ENCODE measurements around the gene LGMN.
"Not testable (repeated sequence)": the region's sequence is repeated elsewhere in the genome, so short reads cannot be mapped to it uniquely, and the experiment has no call there.

The LGMN gene

GRCh38 chr14:92684801-92685560, 63.4 kb downstream of the LGMN start:
- no peak for DNase-seq (ENCODE audit: low read depth, low spot score)
- no peak overlapping the region for H3K4me3 ChIP-seq (ENCODE audit: low read length)

DNA sequence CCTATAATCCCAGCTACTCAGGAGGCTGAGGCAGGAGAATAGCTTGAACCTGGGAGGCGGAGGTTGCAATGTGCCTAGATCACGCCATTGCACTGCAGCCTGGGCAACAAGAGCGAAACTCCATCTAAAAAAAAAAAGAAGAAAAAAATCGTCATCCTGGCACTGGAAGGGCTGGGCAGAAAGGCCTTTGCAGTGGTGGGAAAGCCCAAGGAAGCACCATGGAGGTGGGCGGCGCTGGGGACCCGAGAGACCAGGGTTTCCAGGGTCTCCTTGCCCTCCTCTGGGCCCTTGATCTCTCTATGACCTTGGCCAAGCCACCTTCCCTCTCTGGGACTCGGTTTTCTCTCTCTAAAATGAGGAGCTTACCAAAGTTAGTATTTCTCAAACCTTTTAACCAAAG, 65.4 kb downstream of the LGMN start:
- DNase-seq (ENCODE audit: low read depth, low spot score), result no peak
- H3K4me3 ChIP-seq (ENCODE audit: low read length), result no peak overlapping the region

GRCh38 chr14:92680781-92681650, 67.4 kb downstream of the LGMN start:
- H3K4me3 ChIP-seq (ENCODE audit: low read length), result no peak overlapping the region
- peak; percentile 55 for DNase-seq (ENCODE audit: low read depth, low spot score)

DNA sequence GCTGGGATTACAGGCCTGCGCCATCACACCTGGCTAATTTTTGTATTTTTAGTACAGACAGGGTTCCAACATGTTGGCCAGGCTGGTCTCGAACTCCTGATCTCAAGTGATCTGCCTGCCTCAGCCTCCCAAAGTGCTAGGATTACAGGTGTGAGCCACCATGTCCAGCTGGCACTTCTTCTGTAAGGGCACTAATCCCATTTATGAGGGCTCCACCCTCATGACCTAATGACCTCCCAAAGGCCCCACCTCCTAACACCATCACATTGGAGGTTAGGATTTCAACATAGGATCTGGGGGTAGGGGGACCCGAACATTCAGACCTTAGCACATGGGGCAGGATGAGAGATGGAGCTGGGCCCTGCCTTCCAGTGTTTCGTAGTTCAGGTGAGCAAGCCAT, 68.1 kb downstream of the LGMN start:
- DNase-seq (ENCODE audit: low read depth, low spot score), result not testable (repeated sequence)

DNA sequence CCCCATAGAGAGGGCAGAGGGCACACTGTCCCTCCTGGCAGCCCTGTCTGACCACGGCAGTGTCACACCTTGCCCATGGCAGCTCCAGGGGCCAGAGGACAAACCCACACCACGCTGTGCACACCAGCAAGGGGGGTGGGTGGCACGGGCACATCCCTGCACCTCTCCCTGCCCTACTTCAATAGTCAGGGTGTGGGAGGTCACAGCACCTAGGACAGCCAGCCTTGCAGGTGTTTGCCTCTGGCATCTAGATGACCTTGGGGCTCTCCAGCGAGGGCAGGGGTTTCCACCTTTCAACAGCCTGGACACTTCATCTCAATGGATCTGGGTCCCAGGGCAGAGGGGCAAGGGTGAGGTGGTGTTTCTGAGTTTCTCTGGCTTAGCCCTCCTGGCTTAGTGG, 69.2 kb downstream of the LGMN start:
- no peak overlapping the region for H3K4me3 ChIP-seq (ENCODE audit: low read length)

More for the DNA sequence above, 68.1 kb downstream of the LGMN start:
- not testable (repeated sequence) for H3K4me3 ChIP-seq (ENCODE audit: low read length)

DNA sequence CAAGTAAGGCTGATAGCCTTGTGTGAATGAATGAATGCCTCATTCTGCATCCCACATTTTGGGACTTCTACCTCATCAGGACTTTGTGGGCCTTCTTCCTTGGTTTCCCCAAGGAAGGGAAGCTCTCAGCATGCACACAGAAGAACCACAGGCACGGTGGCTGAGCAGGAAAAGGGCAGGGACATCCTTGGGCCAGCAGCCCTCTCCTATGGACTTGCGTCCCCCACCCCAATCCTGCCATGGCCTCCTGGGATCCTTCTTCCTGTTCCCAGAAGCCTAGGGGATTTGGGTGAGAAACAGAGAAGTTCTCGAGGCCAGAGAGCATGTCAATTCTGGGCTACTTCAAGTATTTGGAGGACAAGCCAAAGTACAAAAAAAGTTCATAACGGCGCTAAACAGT, 69.7 kb downstream of the LGMN start:
- DNase-seq (ENCODE audit: low read depth, low spot score), result no peak
- no peak overlapping the region for H3K4me3 ChIP-seq (ENCODE audit: low read length)

More for the DNA sequence above, 69.2 kb downstream of the LGMN start:
- no peak for DNase-seq (ENCODE audit: low read depth, low spot score)

DNA sequence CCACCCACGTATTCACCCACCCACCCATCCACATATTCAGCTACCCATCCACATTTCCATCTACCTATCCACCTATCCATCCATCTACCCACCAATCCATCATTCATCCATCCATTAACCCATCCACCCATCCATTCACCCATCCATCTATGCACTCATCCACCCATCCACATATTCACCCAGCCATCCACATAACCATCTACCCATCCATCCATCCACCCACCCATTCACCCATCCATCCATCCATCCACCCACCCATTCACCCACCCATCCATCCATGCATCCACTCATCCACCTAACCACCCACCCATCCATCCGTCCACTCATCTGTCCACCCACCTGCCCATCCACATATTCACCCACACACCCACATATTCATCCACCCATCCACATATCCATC, 70.5 kb downstream of the LGMN start:
- DNase-seq (ENCODE audit: low read depth, low spot score), result no peak
- no peak overlapping the region for H3K4me3 ChIP-seq (ENCODE audit: low read length)

DNA sequence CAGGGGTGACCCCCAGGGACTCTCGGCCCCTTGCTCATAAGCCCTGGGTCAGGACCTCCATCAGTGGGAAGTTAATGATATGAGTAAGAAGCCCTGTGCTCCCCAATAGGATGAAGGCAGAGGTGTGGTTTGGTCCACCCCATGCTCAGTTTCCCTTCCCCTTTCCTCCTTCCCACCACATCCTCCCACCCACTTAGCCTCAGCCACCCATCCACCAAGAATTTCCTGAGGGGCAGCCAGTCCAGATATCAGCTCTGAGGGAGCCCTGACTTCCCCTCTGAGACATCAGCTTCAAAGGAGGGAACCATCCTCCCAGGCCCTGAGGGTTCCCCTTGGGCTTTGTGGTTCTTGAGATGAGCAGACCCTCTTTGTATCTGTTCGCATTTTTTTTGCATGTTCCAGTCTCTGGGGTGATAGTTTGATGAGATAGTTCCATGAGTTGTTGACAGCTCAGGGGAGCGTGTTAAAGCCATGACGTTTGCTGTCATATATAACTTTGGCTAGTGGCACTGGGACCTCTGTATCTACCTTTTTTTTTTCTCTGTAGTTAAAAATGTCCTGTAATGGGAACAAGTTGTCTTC, 71.2 kb downstream of the LGMN start:
- DNase-seq (ENCODE audit: low read depth, low spot score), result peak; percentile 32
- H3K4me3 ChIP-seq (ENCODE audit: low read length), result no peak overlapping the region

DNA sequence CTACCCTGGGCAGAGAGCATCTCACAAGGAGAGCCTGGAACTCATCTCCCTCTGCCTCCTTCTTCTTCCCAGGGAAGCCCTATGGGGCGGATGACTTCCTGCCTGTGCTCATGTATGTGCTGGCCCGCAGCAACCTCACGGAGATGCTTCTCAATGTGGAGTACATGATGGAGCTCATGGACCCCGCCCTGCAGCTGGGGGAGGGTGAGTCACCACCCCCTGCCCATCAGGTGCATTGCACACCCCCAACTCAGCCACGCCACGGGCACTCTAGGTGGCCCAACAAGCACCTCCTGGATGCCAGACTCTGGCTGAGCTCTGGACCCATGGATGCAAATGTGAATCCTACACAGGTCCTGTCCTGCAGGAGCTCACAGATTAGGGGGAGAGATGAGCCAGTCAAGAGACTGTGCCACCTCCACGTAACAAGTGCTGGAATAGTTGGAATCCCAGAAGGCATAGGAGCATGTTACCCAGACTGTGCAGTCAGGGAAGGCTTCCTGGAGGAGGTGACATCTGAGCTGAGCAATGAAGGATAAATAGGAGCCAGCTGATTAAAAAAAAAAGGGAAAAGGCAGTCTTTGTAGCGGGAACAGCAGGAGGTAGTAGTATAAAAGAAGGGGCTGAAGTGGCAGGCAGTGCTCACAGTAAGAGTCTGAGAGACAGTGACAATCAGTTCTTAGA, 71.9 kb downstream of the LGMN start:
- DNase-seq (ENCODE audit: low read depth, low spot score), result no peak
- H3K4me3 ChIP-seq (ENCODE audit: low read length), result no peak overlapping the region

DNA sequence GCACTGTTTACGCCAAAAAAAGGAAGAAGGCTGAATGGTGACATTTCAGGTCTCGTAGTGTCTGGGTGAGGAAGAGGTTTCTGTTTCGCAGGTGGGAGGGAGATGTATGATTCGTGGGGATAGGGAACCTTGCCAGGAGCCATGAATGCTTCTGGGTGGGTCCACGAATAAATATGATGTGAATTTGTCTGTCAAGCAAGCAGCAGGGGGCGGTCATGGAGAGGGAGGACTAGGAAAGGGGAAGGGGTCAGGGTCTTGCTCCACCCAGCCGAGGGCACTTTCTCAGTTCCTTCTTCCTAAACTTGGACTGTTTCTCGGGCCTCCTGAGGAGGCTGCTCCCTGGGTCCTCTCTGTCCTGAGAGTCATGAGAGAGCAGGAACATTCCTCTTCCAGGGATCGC, 72.5 kb downstream of the LGMN start:
- H3K4me3 ChIP-seq (ENCODE audit: low read length), result no peak overlapping the region
- DNase-seq (ENCODE audit: low read depth, low spot score), result no peak

DNA sequence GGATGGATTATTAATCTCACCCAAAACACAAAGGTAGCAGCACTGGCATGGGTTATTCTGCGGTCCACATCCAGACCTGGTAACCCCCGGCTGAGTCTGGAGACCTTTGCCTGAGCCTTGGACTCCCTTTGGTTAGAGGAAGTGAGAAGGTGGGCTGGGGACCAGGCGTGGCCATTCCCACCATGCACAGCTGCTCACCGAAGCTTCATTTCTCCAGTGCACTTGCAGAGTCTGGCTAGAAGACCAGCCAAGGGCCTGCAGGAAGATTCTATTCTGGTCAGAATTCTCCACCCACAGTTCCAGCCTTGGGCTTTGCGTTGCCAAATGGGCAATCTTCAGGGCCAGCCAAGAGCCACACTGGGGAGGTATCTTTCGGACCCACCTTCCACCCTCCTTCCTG, 73.0 kb downstream of the LGMN start:
- no peak for DNase-seq (ENCODE audit: low read depth, low spot score)
- no peak overlapping the region for H3K4me3 ChIP-seq (ENCODE audit: low read length)

GRCh38 chr14:92673601-92674150, 74.8 kb downstream of the LGMN start:
- DNase-seq (ENCODE audit: low read depth, low spot score), result no peak
- H3K4me3 ChIP-seq (ENCODE audit: low read length), result no peak overlapping the region

- no peak for DNase-seq (ENCODE audit: low read depth, low spot score)
- no peak overlapping the region for H3K4me3 ChIP-seq (ENCODE audit: low read length)
Measured at GRCh38 chr14:92670643-92671366, 77.6 kb downstream of the LGMN start.

- peak; percentile 73 for DNase-seq (ENCODE audit: low read depth, low spot score)
- H3K4me3 ChIP-seq (ENCODE audit: low read length), result no peak overlapping the region
Measured at GRCh38 chr14:92670160-92670559, 78.3 kb downstream of the LGMN start.

GRCh38 chr14:92668276-92668973, 80.0 kb downstream of the LGMN start:
- H3K4me3 ChIP-seq (ENCODE audit: low read length), result no peak overlapping the region
- no peak for DNase-seq (ENCODE audit: low read depth, low spot score)

DNA sequence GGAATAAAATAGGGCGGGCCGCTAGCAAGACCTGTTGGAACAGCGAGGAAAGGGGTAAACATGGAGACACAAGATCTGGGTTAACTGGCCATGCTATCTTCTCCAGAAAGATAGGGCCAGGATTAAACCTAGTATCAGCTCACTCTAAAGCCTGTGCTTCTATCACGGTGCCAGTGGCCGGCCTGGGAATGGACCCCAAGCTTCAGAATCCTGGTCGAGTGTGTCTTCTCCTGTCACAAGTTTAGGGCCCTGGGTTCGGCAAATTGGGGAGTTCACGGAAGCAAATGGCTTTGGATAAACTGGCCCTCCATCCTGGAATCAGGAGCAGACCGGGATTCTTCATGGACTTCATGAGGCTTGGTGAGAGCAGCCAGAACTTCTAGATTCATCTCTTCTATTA, 82.2 kb downstream of the LGMN start:
- DNase-seq (ENCODE audit: low read depth, low spot score), result no peak
- H3K4me3 ChIP-seq (ENCODE audit: low read length), result no peak overlapping the region

GRCh38 chr14:92665661-92666110, 82.7 kb downstream of the LGMN start:
- peak; percentile 43 for DNase-seq (ENCODE audit: low read depth, low spot score)

GRCh38 chr14:92663049-92663448, 85.4 kb downstream of the LGMN start:
- no peak for DNase-seq (ENCODE audit: low read depth, low spot score)
- H3K4me3 ChIP-seq (ENCODE audit: low read length), result no peak overlapping the region

More at GRCh38 chr14:92665661-92666110, 82.7 kb downstream of the LGMN start:
- no peak overlapping the region for H3K4me3 ChIP-seq (ENCODE audit: low read length)

All from Jurkat, Clone E6-1 (cell line).